ENCODE measurements around the gene MOBP.

MOBP gene

DNA sequence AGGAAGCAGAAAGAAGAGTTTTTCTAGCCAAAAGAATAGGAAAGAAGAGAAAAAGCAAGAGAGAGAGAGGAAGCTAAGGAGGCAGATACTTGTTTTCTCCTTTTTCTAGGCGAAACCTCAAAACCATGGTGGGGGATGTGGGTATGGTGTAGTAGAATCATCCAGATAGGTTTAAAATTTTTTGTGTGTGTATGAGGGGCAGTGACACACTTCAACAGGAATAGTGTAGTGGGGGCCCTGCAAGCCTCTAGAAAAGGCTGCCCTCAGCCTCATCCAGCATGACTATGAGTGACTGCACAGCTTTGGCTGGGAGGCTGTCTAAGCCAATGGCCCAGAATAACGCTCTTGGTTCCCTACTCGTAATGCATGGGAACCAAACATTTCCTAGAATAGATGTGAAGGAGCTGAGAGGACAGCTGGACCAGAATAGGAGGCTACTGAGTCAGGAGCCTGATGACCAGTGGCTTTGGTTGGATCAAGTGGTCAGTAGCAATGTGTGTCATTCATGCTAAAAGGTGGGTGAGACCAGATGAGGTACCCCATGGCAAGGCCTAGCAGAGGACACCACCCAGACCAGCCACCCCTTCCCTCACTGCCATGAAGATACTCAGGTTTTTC lies 24.4 kb downstream of the MOBP start:
- DNase-seq (ENCODE audit: low spot score) = no peak
- H3K36me3 Mint-ChIP-seq (ENCODE audit: low read depth) = no peaks in the 10 kb centered on the region
- no peak overlapping the region for H3K27ac Mint-ChIP-seq
- peaks cover 31% of the 10 kb centered on the region for H3K27me3 Mint-ChIP-seq (ENCODE audit: low read depth)
- peaks cover 5% of the 10 kb centered on the region for H3K4me1 Mint-ChIP-seq (ENCODE audit: low read depth)
- no peaks in the 10 kb centered on the region for H3K9me3 Mint-ChIP-seq
- no peak overlapping the region for H3K4me3 Mint-ChIP-seq

DNA sequence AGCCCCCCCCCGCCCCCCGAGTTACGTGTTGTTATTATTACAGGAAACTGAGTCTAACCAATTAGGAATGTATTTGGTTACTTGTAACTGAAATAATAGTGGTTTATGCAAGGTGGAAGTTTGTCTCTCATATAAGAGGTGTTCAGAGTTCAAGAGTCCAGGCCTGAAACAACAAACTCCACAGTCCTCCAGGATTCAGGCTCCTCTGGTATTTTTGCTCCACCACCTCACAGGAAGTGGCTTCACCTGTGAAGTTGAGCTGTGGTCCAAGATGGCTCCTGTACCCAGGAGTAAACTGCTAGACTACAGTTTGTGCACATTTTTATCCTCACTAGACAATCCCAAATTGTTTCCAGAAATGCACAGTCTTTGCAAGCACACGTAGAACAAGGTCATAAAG lies 27.3 kb downstream of the MOBP start:
- no peak for DNase-seq (ENCODE audit: low spot score)
- Mint-ChIP-seq H3K9me3 (no peaks in the 10 kb centered on the region), H3K4me3 (no peak overlapping the region), H3K27ac (no peak overlapping the region), H3K27me3 (ENCODE audit: low read depth) (peaks cover 33% of the 10 kb centered on the region), H3K4me1 (ENCODE audit: low read depth) (peaks cover 6% of the 10 kb centered on the region), H3K36me3 (ENCODE audit: low read depth) (no peaks in the 10 kb centered on the region)

DNA sequence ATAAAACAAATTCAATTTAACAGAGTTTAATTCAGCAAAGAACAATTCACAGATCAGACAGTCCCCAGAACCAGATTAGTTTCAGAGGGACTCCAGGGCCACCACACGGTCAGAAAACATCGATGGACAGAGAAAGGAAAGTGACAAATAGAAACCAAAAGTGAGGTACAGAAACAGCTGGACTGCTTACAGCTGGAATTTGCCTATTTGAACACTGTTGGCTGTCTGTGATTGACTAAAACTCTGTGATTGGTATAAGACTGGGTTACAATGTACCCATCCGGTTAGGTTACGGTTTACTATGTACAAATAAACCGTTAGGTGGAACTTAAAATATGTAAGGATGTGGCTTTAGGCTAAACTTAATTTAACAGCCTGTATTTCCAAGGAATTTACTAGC lies 30.3 kb downstream of the MOBP start:
- H3K4me1 Mint-ChIP-seq (ENCODE audit: low read depth) = peaks cover 5% of the 10 kb centered on the region
- H3K27me3 Mint-ChIP-seq (ENCODE audit: low read depth) = peaks cover 47% of the 10 kb centered on the region
- no peak overlapping the region for H3K27ac Mint-ChIP-seq

DNA sequence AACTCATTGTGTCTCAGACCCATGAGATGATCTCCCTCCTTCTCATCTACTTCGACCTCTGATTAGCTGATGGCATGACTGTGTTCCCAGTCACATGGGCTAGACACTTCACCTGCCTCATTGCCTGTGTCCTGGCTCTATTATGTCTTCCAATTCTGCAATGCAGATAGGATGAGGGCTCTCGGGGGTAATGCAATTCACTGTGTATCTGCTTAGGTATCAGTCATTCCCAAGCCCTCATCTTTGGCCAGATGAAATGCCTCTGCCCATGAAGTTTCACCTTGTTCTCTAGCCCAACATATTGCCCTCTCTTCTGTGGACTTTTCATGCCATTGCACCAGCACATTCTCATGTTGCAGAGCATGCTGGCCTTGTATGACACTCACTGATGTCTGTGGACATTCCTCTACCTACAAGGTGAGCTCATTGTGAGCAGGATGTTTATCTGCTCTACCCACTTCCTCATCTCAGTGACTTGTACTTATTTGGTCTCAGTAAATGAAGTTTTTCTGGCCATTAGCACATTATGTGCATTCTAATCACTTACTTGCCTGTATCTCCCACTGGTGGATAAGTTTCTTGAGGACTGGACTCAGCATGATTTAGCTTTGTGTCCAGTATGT lies 32.3 kb downstream of the MOBP start:
- H3K27me3 Mint-ChIP-seq (ENCODE audit: low read depth) = peaks cover 53% of the 10 kb centered on the region
- H3K36me3 Mint-ChIP-seq (ENCODE audit: low read depth) = no peaks in the 10 kb centered on the region
- H3K9me3 Mint-ChIP-seq = no peaks in the 10 kb centered on the region
- H3K27ac Mint-ChIP-seq = no peak overlapping the region
- no peak for DNase-seq (ENCODE audit: low spot score)
- peaks cover 5% of the 10 kb centered on the region for H3K4me1 Mint-ChIP-seq (ENCODE audit: low read depth)
- no peak overlapping the region for H3K4me3 Mint-ChIP-seq

More for the DNA sequence above, 30.3 kb downstream of the MOBP start:
- DNase-seq (ENCODE audit: low spot score) = no peak
- H3K4me3 Mint-ChIP-seq = no peak overlapping the region
- no peaks in the 10 kb centered on the region for H3K9me3 Mint-ChIP-seq
- H3K36me3 Mint-ChIP-seq (ENCODE audit: low read depth) = no peaks in the 10 kb centered on the region

DNA sequence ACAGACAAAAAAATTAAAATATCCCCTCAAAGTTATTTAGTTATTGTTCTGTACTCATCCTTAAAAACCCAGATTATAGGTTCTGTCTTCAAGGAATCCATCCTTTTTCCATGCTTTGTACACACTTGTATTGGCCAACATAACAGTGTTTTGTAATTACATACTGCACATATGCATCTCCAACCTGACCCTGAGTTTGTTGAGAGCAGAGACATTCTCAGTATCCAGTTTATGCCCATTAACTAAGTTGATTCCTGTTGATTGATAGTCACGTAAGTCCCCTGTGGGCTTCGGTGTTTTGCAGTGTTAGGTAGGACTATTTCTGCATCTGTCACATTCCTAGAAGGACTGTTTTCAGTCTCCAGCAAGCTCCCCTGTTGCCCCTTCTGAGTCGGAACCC lies 33.6 kb downstream of the MOBP start:
- Mint-ChIP-seq H3K27ac (no peak overlapping the region), H3K4me1 (ENCODE audit: low read depth) (peaks cover 2% of the 10 kb centered on the region), H3K36me3 (ENCODE audit: low read depth) (no peaks in the 10 kb centered on the region), H3K4me3 (no peak overlapping the region), H3K9me3 (no peaks in the 10 kb centered on the region), H3K27me3 (ENCODE audit: low read depth) (peaks cover 58% of the 10 kb centered on the region)
- DNase-seq (ENCODE audit: low spot score) = no peak

DNA sequence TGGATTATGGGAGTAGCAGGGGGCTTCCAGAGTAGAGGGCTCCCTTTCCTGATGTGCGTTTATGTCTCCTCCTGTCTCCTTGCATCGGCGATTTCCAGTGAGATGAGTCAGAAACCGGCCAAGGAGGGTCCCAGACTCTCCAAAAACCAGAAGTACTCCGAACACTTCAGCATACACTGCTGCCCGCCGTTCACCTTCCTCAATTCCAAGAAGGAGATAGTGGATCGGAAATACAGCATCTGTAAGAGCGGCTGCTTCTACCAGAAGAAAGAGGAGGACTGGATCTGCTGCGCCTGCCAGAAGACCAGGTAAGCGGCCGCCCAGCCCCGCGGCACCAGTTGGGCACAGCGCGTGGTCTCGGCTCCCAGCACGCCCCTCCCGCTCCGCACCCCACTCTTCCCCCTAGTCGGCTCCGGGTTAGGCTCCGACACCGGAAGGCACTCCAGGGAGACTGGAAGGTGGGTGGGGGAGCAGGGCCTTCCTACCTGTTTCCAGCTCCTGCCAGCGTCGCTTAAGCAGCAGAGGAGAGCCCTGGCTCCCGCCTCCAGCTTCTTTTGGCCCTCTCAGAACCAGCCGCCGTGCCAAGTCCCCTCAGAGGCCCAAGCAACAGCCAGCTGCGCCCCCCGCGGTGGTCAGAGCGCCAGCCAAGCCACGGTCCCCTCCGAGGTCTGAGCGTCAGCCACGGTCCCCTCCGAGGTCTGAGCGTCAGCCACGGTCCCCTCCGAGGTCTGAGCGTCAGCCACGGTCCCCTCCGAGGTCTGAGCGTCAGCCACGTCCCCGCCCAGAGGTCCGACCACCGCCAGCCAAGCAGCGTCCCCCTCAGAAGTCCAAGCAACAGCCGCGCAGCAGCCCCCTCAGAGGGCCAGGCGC lies 34.7 kb downstream of the MOBP start:
- Mint-ChIP-seq H3K9me3 (no peaks in the 10 kb centered on the region), H3K27ac (no peak overlapping the region), H3K4me1 (ENCODE audit: low read depth) (peaks cover 2% of the 10 kb centered on the region), H3K36me3 (ENCODE audit: low read depth) (no peaks in the 10 kb centered on the region), H3K27me3 (ENCODE audit: low read depth) (peaks cover 55% of the 10 kb centered on the region), H3K4me3 (no peak overlapping the region)
- no peak for DNase-seq (ENCODE audit: low spot score)

DNA sequence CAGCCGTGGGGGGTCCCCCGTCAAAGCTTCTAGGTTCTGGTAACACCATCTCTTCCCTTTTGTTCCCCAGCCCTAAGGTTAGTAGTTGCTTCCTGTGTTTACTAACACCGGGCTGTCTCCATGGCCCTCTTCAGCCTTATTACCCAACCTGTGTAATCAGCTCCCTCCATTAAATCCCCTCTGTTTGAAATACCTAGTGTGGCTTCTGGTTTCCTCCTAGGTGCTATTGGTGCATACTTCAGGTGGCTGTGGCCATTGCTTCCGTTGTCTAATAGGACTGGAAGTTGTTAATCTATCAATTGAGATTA lies 35.3 kb downstream of the MOBP start:
- H3K4me1 Mint-ChIP-seq (ENCODE audit: low read depth) = peaks cover 2% of the 10 kb centered on the region
- no peaks in the 10 kb centered on the region for H3K36me3 Mint-ChIP-seq (ENCODE audit: low read depth)
- no peak overlapping the region for H3K4me3 Mint-ChIP-seq
- H3K27me3 Mint-ChIP-seq (ENCODE audit: low read depth) = peaks cover 54% of the 10 kb centered on the region
- no peak overlapping the region for H3K27ac Mint-ChIP-seq
- no peaks in the 10 kb centered on the region for H3K9me3 Mint-ChIP-seq
- DNase-seq (ENCODE audit: low spot score) = no peak

DNA sequence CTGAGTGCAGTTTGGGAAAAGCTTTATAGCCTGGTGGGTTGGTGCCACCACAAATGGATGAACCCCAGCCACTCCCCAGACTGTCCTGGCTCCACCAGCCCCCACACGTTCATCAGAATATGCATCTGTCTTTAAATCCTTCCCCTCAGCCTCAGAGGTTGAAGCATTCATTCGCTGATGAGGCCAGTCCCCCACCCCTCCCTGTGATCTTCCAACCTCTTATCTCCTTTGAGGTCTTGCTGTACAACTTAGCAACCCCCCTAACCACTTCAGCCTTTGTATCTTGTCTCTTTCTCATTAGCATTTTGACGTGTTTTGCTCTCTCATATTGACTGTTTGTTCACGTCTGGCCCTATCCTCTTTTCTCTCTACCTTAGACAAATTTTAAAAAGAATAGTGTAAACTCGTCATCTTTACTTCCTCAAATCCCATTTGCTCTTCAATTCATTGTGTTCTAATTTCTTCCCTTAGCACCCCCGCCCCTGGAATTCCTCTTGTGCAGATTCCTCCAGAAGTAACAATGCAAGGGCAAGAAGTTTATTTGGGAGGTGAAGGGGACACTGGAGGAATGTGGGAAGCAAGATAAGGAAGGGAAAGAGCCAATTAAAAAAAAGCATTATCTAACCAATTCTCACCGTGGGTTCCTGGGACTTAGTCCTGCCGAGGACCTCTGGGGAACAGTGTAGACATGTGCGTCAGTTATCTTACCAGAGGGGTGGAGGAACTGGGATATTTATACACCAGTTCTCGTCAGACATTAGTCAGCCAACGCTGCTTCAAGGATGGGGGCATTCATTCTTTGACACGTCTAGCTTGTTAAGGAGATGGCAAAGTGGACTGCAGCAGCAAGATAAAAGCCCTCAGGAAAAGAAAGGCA lies 38.6 kb downstream of the MOBP start:
- H3K9me3 Mint-ChIP-seq = no peaks in the 10 kb centered on the region
- H3K4me3 Mint-ChIP-seq = no peak overlapping the region
- no peak for DNase-seq (ENCODE audit: low spot score)
- H3K27ac Mint-ChIP-seq = no peak overlapping the region
- no peaks in the 10 kb centered on the region for H3K36me3 Mint-ChIP-seq (ENCODE audit: low read depth)
- no peaks in the 10 kb centered on the region for H3K4me1 Mint-ChIP-seq (ENCODE audit: low read depth)
- peaks cover 32% of the 10 kb centered on the region for H3K27me3 Mint-ChIP-seq (ENCODE audit: low read depth)

DNA sequence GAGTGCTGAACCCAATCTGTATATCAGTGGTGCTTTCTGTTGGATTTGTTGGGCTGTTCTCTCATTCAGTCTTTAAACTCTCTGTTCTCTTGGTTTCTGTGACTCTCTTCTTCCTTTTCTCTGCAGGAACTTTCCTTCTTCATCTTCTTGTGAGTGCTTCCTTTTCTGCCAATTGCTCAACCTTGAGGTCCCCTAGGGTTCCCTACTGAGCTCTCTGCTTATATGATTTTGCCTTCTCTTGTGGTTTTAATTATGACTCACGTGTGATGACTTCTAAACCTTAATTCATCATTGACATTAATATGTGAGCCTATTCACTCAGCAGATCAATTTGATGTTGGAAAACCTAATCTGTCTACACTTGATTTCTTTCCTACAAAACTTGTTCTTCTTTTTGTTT lies 39.4 kb downstream of the MOBP start:
- no peak overlapping the region for H3K4me3 Mint-ChIP-seq
- H3K27ac Mint-ChIP-seq = no peak overlapping the region
- no peaks in the 10 kb centered on the region for H3K4me1 Mint-ChIP-seq (ENCODE audit: low read depth)
- no peak for DNase-seq (ENCODE audit: low spot score)
- no peaks in the 10 kb centered on the region for H3K36me3 Mint-ChIP-seq (ENCODE audit: low read depth)
- no peaks in the 10 kb centered on the region for H3K9me3 Mint-ChIP-seq
- peaks cover 27% of the 10 kb centered on the region for H3K27me3 Mint-ChIP-seq (ENCODE audit: low read depth)

DNA sequence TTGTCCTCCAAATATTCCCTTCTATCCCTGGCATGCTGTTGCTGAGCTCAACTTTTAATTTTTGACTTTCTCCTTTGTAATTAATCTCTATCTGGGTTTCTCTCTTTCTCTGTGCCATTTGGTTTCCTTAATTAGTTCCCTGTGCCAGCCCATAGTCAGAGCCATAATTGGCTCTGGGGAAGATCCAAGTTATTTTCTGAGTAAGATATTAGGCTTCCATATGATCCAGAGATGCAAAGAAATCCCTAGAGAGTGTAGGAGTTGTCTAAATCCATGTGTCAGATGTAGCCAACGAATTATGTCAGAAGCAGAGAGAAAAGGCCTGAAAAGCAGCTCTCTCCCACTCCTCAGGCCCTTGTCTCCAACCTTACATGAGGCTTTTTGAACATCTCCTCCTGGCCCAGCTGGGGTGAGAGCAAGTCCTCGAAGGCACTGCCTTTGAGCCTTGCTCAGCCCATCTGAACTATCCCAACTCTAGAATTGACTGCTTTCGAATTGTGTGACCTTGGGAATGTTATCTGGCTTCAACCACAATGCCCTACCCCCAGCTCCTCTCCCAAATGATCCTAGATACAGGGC lies 46.4 kb downstream of the MOBP start:
- no peak overlapping the region for H3K27ac Mint-ChIP-seq
- H3K27me3 Mint-ChIP-seq (ENCODE audit: low read depth) = peaks cover 15% of the 10 kb centered on the region
- no peak overlapping the region for H3K4me3 Mint-ChIP-seq
- no peaks in the 10 kb centered on the region for H3K36me3 Mint-ChIP-seq (ENCODE audit: low read depth)
- H3K9me3 Mint-ChIP-seq = no peaks in the 10 kb centered on the region
- DNase-seq (ENCODE audit: low spot score) = no peak
- H3K4me1 Mint-ChIP-seq (ENCODE audit: low read depth) = peaks cover 4% of the 10 kb centered on the region

DNA sequence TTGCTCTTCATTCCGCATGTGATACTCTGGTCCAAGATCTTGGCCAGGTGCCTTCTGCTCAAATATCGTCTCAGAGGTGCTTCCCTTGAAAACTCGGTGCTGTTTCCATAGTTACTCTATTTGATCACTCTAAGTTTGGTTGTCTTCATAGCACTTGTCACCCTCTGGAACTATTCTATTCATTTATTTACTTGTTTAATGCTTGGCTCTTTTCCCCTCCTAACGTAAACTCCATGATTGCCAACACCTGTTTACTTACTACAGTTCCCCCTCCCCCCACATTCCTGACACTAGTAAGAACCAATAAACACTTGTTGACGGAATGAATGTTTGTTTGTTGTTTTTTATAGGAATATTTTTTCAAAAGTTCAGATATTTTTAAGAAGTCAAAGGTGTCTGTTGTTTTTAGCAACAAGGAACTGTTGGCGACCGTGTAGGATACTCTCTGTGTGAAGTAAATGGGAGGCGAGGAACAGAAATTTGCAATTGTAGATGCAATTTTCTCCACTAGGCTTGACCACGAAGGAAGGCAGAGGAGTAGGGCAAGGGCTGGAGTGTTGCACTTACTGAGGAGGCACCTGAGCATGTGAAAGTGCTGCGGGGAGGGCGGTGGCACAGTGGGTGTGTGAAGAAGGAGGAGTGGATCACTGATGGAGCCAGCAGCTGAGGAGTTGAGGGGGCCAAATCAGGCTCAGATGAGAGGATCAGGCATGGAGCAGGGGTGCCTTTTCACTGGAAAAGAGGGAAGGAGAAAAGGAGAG lies 48.4 kb downstream of the MOBP start:
- Mint-ChIP-seq H3K4me3 (no peak overlapping the region), H3K27ac (no peak overlapping the region), H3K36me3 (ENCODE audit: low read depth) (no peaks in the 10 kb centered on the region), H3K9me3 (no peaks in the 10 kb centered on the region), H3K27me3 (ENCODE audit: low read depth) (peaks cover 19% of the 10 kb centered on the region), H3K4me1 (ENCODE audit: low read depth) (peaks cover 6% of the 10 kb centered on the region)
- no peak for DNase-seq (ENCODE audit: low spot score)

DNA sequence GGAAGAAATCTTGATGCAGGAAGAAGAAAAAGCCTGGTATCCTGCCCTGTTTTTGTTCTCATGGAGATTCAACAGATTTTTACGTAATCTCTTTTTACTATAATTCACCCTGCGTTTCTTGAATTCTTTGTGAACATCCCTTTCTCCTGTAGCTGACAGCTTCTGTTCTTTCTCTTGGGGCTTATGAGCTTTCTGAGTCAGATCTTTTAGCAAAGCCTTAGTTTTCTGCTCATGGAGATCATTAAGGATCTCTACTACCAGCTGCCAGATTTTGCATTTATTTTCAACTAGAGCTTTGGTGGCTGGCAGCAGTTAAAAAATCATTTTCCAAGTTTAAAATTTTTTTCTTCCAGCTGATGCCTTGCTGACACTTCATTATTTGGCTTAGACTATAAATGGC lies 51.6 kb downstream of the MOBP start:
- no peak for DNase-seq (ENCODE audit: low spot score)
- Mint-ChIP-seq H3K27ac (no peak overlapping the region), H3K4me3 (no peak overlapping the region), H3K4me1 (ENCODE audit: low read depth) (peaks cover 6% of the 10 kb centered on the region), H3K27me3 (ENCODE audit: low read depth) (peaks cover 15% of the 10 kb centered on the region), H3K9me3 (peaks cover 1% of the 10 kb centered on the region), H3K36me3 (ENCODE audit: low read depth) (no peaks in the 10 kb centered on the region)
